HPDE6-E6E7 (cell line): ENCODE measurements around the gene PLEKHA4.
A peak's percentile ranks its signal among the peaks of the same experiment; 100 is the strongest.
"Not testable (repeated sequence)": the region's sequence is repeated elsewhere in the genome, so short reads cannot be mapped to it uniquely, and the experiment has no call there.

ENCODE experiments used
- DNase-seq: peaks from one replicate; pipeline ENCODE4 v3.0.0; 2011; ENCODE audit warnings: missing footprints; ENCODE audit errors: extremely low spot score

PLEKHA4 gene

GRCh38 chr19:48867123-48867745, 1.2 kb downstream of the PLEKHA4 start:
- no peak for DNase-seq

GRCh38 chr19:48866692-48867091, 1.7 kb downstream of the PLEKHA4 start:
- no peak for DNase-seq

GRCh38 chr19:48862827-48863226, 5.6 kb downstream of the PLEKHA4 start:
- no peak for DNase-seq

- DNase-seq, result no peak
Measured at GRCh38 chr19:48861313-48861712, 7.1 kb downstream of the PLEKHA4 start.

- DNase-seq, result no peak
Measured at GRCh38 chr19:48859711-48860572, 8.5 kb downstream of the PLEKHA4 start.

GRCh38 chr19:48858984-48859710, 9.3 kb downstream of the PLEKHA4 start:
- DNase-seq, result no peak

GRCh38 chr19:48856921-48857320, 11.5 kb downstream of the PLEKHA4 start:
- DNase-seq, result no peak

- no peak for DNase-seq
Measured at GRCh38 chr19:48854103-48854502, 14.3 kb downstream of the PLEKHA4 start.

- no peak for DNase-seq
Measured at GRCh38 chr19:48853483-48853882, 14.9 kb downstream of the PLEKHA4 start.

GRCh38 chr19:48852292-48852691, 16.1 kb downstream of the PLEKHA4 start:
- no peak for DNase-seq

- not testable (repeated sequence) for DNase-seq
Measured at GRCh38 chr19:48846659-48847058, 21.8 kb downstream of the PLEKHA4 start.

- DNase-seq, result no peak
Measured at GRCh38 chr19:48845384-48845783, 23.0 kb downstream of the PLEKHA4 start.

- DNase-seq, result no peak
Measured at GRCh38 chr19:48844472-48844871, 23.9 kb downstream of the PLEKHA4 start.

- DNase-seq, result no peak
Measured at GRCh38 chr19:48842789-48843162, 25.6 kb downstream of the PLEKHA4 start.

- DNase-seq, result no peak
Measured at GRCh38 chr19:48841571-48841970, 26.8 kb downstream of the PLEKHA4 start.

GRCh38 chr19:48841047-48841446, 27.4 kb downstream of the PLEKHA4 start:
- no peak for DNase-seq

GRCh38 chr19:48837687-48838086, 30.7 kb downstream of the PLEKHA4 start:
- DNase-seq, result no peak

GRCh38 chr19:48837051-48837524, 31.3 kb downstream of the PLEKHA4 start:
- no peak for DNase-seq

- no peak for DNase-seq
Measured at GRCh38 chr19:48836089-48837017, 32.1 kb downstream of the PLEKHA4 start, which contains the start of gene HSD17B14. HSD17B14 (minus strand) TSS chr19:48836491; CDS start chr19:48836411, 80 bp downstream.

- peak; percentile 80 for DNase-seq
Measured at GRCh38 chr19:48835734-48836088, 32.7 kb downstream of the PLEKHA4 start.

- no peak for DNase-seq
Measured at GRCh38 chr19:48833977-48834376, 34.4 kb downstream of the PLEKHA4 start.
